ENCODE results near the gene CLK2.

Gene CLK2

DNA sequence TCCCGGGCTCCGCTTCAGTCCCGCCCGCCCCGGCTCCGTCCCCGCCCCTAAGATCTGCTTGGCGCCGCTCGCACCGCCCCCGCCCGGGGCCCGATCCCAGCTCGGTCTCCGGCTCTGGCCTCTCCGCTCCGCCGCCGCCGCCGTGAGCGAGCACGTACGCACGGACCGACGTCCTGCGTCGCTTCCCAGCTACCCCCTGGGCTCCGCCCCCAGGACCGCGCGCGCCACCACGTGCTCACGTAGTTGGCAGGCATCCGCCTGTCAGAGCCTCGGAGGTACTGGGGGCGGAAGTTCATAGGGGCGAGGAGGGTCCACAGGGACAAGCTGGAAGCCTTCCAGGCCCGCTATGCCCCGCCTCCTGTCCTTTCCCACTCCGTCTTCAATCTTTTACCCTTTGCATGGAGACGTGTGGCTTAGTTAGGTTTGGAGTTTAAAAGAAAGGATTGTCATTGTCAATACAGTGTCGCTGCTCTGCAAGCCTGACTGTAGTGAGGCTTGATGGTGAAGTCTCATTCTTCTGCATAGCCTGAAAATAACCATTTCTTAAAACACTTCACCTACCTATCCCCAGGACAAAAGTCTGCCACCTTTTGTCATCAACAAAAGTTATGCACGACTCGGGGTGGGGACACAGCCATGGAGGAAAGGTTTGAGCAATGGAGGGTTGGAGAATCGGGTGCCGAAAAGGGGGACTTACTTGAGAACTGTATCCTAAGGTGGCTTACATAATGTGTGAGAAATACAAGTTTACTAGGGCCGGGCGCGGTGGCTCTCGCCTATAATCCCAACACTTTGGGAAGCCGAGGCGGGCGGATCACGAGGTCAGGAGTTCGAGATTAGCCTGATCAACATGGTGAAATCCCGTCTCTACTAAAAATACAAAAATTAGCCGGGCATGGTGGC, at the start of gene CLK2:
Gene CLK2, minus strand, starts transcription at position 162 of the 903 bp plus-strand sequence. CDS start 2,527 bp downstream, outside the sequence.
- DNase-seq = peak; percentile 99

DNA sequence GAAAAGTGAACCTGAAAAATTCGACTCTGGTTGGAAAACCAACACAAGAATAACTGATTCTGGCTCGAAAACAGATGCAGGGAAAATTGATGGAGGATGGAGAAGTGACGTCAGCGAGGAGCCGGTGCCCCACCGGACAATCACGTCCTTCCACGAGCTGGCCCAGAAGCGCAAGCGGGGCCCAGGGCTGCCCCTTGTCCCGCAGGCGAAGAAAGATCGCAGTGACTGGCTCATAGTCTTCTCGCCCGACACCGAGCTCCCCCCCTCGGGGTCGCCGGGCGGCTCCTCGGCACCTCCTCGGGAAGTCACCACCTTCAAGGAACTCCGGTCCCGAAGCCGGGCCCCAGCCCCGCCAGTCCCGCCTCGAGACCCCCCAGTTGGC, 49.3 kb upstream of the CLK2 start:
- DNase-seq = no peak

- DNase-seq = no peak
Observed at GRCh38 chr1:155321639-155322503, 48.6 kb upstream of the CLK2 start.

- DNase-seq = no peak
Observed at GRCh38 chr1:155320661-155321617, 47.6 kb upstream of the CLK2 start, which contains the start of gene RUSC1. Gene RUSC1, plus strand, starts transcription at chr1:155320894. Its CDS starts 880 bp downstream, at chr1:155321774.

GRCh38 chr1:155320252-155320651, 46.9 kb upstream of the CLK2 start:
- no peak for DNase-seq

DNA sequence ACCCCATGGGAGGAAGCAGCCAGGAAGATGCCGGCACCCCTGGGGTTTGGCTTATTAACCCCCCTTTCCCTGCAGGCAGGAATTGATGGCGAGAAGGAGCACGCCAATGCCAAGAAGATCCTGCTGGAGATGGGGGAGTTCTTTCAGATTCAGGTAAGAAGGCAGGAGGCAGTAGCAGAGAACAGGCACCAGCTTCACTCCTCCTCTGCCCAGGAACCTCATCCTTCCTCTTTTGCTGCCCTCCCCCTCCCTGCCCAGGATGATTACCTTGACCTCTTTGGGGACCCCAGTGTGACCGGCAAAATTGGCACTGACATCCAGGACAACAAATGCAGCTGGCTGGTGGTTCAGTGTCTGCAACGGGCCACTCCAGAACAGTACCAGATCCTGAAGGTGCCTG, 46.2 kb upstream of the CLK2 start:
- DNase-seq = no peak

- no peak for DNase-seq
Observed at GRCh38 chr1:155318082-155318481, 44.8 kb upstream of the CLK2 start.

GRCh38 chr1:155316922-155317321, 43.6 kb upstream of the CLK2 start:
- DNase-seq = no peak

DNA sequence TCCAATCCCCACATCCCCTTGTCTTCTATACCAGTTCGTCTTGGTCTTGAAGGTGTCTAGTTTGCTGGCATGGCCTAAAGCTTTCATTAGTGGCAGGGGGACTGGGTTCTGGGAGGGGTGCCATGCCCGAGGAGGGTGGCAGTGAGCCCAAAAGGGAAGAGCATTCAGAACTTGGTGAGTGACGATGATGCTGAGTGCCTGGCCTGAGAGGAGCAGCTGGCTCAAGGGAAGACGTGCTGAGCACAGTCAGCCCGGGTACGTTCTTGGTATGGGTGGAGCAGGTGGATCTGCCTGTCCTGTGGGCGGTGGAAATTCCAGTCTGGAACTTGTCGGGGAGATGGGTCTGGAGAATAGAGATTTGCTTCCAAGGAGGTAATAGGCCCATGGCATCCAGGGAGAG, 40.0 kb upstream of the CLK2 start:
- no peak for DNase-seq

DNA sequence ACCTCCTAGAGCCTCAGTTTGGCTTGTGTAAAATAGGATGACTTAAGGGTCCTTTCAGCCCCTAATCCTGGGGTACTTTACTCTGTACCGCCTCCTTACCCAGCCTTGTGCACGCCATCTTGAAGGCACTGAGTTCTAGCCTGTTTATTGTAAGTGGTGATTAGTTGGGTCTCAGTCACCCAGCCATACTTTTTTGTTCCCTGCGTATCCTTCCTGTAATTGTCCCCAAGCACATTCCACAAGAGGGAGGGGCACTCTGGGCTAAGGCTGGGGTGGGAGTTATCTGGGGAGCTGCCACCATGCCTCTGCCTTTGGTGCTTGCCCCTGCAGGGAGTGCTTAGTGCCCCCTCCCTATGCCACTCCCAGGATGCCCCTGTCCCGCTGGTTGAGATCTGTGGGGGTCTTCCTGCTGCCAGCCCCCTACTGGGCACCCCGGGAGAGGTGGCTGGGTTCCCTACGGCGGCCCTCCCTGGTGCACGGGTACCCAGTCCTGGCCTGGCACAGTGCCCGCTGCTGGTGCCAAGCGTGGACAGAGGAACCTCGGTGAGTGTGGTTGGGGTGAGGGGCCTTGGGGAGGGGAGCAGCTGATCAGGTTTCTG, 36.2 kb upstream of the CLK2 start:
- DNase-seq = no peak

DNA sequence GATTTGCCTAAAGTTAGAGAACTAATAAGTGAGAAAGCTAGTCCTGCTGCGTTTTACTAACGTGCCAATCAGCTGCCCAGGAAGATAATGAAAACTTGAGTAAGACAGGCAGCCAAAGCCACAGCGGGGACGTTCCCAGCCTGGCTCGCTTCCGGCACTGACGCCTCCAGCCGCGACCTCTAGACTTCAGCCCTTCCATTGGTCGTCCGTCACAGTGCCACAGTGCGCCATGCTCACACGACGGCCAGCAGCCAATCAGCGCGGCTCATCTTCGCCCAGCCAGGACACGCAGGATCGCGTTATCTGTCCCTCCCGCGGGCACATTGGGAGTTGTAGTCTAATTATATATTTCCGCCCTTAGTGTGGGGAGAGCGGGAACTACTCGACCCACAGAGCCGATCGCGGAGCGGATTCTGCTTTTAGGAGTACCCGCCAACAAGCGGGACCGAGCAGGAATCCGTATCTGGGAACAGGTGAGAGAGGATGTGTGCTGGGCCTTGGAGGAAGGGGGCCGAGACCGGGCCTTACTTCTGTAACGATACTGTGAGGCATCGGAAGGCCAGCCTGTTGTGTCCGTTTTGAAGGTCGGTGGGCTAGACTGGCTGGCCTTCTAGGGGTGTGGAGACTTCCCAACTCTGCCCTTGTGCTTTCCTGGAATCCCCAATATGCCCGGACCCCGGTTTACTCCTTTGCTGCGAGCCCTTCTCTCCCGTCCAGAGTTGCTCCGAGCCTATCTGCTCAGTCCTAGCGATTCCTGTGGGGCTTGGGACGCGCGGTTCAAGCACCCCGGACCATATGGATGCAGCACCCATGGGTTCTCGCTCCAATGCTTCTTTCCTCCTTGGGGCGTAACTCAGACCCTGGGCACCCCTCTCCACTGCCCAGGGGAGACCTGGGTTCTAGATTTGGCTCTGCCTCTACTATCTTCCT, 35.5 kb upstream of the CLK2 start, which contains the start of gene FDPS:
Gene FDPS, plus strand, starts transcription at position 374 of the 930 bp plus-strand sequence. CDS start 924 bp downstream, outside the sequence.
- DNase-seq = peak; percentile 88

DNA sequence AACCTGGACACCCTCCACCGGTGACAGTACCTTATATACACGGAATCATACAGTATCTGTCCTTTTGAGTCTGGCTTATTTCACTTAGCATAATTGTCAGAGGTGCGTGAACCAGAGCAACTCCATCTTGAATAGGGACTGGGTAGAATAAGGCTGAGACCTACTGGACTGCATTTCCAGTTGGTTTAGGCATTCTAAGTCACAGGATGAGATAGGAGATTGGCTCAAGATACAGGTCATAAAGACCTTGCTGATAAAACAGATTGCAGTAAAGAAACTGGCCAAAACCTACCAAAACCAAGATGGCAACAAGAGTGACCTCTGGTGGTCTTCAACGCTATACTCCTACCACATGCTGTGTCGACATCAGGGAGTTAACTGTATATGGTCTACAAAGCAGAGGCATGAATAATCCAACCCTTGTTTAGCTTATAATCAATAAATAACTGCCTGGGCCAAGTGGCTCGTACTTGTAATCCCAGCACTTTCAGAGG, 34.0 kb upstream of the CLK2 start:
- DNase-seq = no peak

- no peak for DNase-seq
Observed at GRCh38 chr1:155305881-155306391, 32.6 kb upstream of the CLK2 start.

GRCh38 chr1:155304558-155305063, 31.3 kb upstream of the CLK2 start:
- DNase-seq = no peak

GRCh38 chr1:155301342-155301841, 28.1 kb upstream of the CLK2 start, which contains the start of gene PKLR:
Gene PKLR, minus strand, starts transcription at chr1:155301438. Its CDS starts 43 bp downstream, at chr1:155301395.
- DNase-seq = no peak

DNA sequence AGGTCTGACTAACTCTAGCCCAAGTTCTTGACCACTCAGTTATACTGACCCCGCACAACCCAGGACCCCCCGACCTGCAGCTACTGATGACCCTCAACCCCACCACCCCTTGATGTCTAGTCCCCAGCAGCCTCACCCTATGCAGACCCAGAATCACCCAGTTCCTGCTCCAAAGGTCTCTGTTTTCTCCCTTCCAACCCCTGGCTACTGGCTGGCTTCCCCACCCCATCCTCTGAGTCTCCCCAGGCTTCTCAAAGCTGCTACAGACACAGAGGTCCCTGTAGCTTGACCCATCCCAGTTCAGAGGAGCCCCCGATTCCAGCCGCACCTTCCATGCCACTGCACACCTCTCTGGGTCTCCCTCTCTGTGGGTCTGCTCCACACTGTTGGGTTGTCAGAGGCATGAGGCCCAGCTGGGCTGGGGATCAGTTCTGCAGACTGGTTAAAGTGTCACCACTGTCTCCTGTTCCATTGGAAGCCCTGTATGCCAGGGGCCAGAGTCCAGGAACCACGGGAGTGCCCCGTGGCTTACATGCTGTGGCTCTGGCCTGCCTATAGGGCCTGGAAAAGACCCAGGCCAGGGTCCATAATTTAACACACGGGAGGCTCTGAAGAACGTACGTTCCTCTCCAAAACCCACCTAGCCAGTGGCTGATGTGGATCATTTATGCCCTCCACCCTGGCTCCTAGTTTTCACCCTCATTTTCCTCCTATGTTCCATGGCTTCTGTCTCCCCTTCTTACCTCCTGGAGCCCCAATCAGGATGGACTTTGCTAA, 27.4 kb upstream of the CLK2 start:
- no peak for DNase-seq

DNA sequence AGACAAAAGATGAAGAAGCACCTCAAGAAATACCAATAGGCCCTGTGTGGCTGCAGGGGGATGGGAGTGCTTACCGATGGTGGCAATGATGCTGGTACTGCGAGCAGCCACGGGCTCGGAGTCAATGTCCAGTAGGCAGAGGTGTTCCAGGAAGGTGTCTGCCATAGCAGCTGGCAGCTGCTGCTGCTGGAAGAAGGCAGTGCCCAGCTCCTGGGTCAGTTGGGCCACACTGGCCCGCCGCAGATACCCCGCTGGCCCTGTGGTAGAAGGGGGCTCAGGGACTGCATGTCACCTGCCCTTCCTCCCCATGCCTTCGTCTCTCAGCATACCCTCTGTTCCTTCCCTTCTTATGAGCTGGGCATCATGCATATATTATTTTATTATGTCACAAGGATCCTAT, 26.7 kb upstream of the CLK2 start:
- no peak for DNase-seq

DNA sequence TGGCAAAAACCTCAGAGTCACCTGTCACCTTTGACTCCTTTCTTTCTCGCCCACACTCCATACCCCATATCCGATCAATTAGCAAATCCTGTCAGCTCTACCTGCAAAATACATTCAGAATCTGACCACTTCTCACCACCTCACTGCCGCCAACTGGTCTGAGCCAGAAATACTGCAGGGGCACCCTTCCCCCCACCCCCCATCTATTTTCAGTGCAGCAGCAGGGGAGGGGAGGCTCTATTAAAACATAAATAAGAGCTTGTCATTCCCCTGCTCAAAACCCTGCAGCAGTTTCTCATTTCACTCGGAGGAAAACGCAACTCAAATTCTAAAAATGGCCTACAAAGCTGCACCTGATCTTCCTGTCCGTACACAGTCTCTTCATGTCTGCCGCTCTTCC, 24.1 kb upstream of the CLK2 start:
- no peak for DNase-seq

- DNase-seq = no peak
Observed at GRCh38 chr1:155296661-155297060, 23.4 kb upstream of the CLK2 start.
